OCI-LY7 (cell line): ENCODE results near the gene PPIL6. TPM values are rescaled to one million over a fixed set of nuclear protein-coding genes. Genes with fewer than 3 reads are reported as not detected.

Source experiments
- BruUV-seq: library from RNA; stranded (reverse); fragments of 400-500 nt; replicated peaks from 2 replicates; lab custom pipeline; 2021; lab: Mats Ljungman, UMichigan
- CTCF ChIA-PET: fragments of 300-600 bp; sonication (Branson Sonifier 250); formaldehyde crosslinking; loops from one replicate; lab custom pipeline; 2022; ENCODE audit warnings: antibody characterized with exemption; ENCODE audit not compliant: unreplicated experiment; lab: Charles Lee
- POLR2A ChIA-PET: fragments of 300-600 bp; sonication (Branson Sonifier 250); formaldehyde crosslinking; loops from one replicate; lab custom pipeline; 2022; ENCODE audit warnings: antibody characterized with exemption; lab: Charles Lee
- DNase-seq: peaks from one replicate; pipeline ENCODE4 v3.0.0-alpha.2; 2015; ENCODE audit warnings: low spot score
- H2AFZ ChIP-seq: fragments of 200-600 bp; sonication (generic), shearing (Covaris generic); 2 replicates; pipeline ENCODE4 v1.6.1; 2014; ENCODE audit warnings: mild to moderate bottlenecking, antibody characterized with exemption, low read length, moderate library complexity
- H3K27ac ChIP-seq: fragments of 200-600 bp; sonication (generic); 2 replicates; pipeline ENCODE4 v1.5.1; 2014; ENCODE audit warnings: mixed run types, low read depth, mild to moderate bottlenecking, moderate library complexity, low read length, inconsistent platforms; ENCODE audit not compliant: poor library complexity, severe bottlenecking
- H3K36me3 ChIP-seq: fragments of 200-600 bp; sonication (generic); 2 replicates; pipeline ENCODE4 v1.6.1; 2014; ENCODE audit warnings: mild to moderate bottlenecking, antibody characterized with exemption, low read length, moderate library complexity, mixed read lengths; ENCODE audit not compliant: insufficient read depth
- H3K4me1 ChIP-seq: fragments of 200-600 bp; sonication (generic); 2 replicates; pipeline ENCODE4 v1.5.1; 2014; ENCODE audit warnings: mild to moderate bottlenecking, low read length; ENCODE audit not compliant: insufficient read depth, poor library complexity, severe bottlenecking
- H3K4me2 ChIP-seq: fragments of 200-600 bp; sonication (generic); 2 replicates; pipeline ENCODE4 v1.6.1; 2014; ENCODE audit warnings: mild to moderate bottlenecking, low read length
- H3K4me3 ChIP-seq: fragments of 200-600 bp; sonication (generic); 2 replicates; pipeline ENCODE4 v1.5.1; 2014; ENCODE audit warnings: mild to moderate bottlenecking, low read depth, low read length; ENCODE audit not compliant: poor library complexity, severe bottlenecking
- H3K79me2 ChIP-seq: fragments of 200-600 bp; sonication (generic); 2 replicates; pipeline ENCODE4 v1.6.1; 2016; ENCODE audit warnings: low read depth, mild to moderate bottlenecking, low read length, moderate library complexity, mixed read lengths; ENCODE audit not compliant: insufficient read depth
- H3K9me2 ChIP-seq: fragments of 200-600 bp; sonication (generic); 2 replicates; pipeline ENCODE4 v1.6.1; 2016; ENCODE audit warnings: mild to moderate bottlenecking, low read length, mixed read lengths; ENCODE audit not compliant: insufficient read depth
- H3K9me3 ChIP-seq: fragments of 200-600 bp; sonication (generic); 2 replicates; pipeline ENCODE4 v1.6.1; 2014; ENCODE audit warnings: mild to moderate bottlenecking, mixed run types, low read length, mixed read lengths
- H4K20me1 ChIP-seq: fragments of 200-600 bp; sonication (generic); 2 replicates; pipeline ENCODE4 v1.6.1; 2014; ENCODE audit warnings: mild to moderate bottlenecking, antibody characterized with exemption, low read length, moderate library complexity, mixed read lengths; ENCODE audit not compliant: insufficient read depth
- CTCF ChIP-seq: fragments of 200-600 bp; sonication (generic); conservative IDR thresholded peaks from 2 replicates; pipeline ENCODE4 v1.5.1; 2014; ENCODE audit warnings: mild to moderate bottlenecking, antibody characterized with exemption, low read length, moderate library complexity, mixed read lengths
- EZH2phosphoT487 ChIP-seq: fragments of 200-600 bp; sonication (generic); IDR thresholded peaks from 2 replicates; pipeline ENCODE4 v1.6.1; 2018; ENCODE audit warnings: low read depth, borderline replicate concordance, mild to moderate bottlenecking, mixed run types, antibody characterized with exemption, low read length, moderate library complexity, mixed read lengths
- intact Hi-C: fragments of 100-400 bp; cut with micrococcal nuclease; formaldehyde crosslinking; loops from one replicate; pipeline ENCODE4 v1.10.0; 2022; ENCODE audit not compliant: unreplicated experiment
- total RNA-seq, 2 experiments: library from RNA; depleted of rRNA in 1 of 2; stranded (reverse); fragments of >200 nt in 1 of 2; shearing (Covaris generic) in 1 of 2; gene quantifications; 2 replicates each; pipeline ENCODE4 v1.2.3, GENCODE V29; 2014 to 2022

Gene PPIL6
- total RNA-seq, 2 experiments from 2014 or later = 1.6 to 1.7 TPM

- peak overlapping the region; percentile 21 for H3K4me3 ChIP-seq
- ChIA-PET CTCF (no interaction called here), POLR2A (interaction anchor here (1.2 to 2.0 kb wide), 3 partner anchors 10 to 20 kb away, joined by 5 to 11 read pairs (median 6); no protein-coding TSS in a partner anchor)
- BruUV-seq = no TSS peak
- no peaks in the 10 kb centered on the region for H3K9me2 ChIP-seq
- H2AFZ ChIP-seq = no peak overlapping the region
- H3K4me1 ChIP-seq = peaks cover 59% of the 10 kb centered on the region
- peak; percentile 60 for DNase-seq
- H3K9me3 ChIP-seq = no peaks in the 10 kb centered on the region
- H4K20me1 ChIP-seq = no peaks in the 10 kb centered on the region
- peaks cover 49% of the 10 kb centered on the region for H3K79me2 ChIP-seq
- H3K4me2 ChIP-seq = peak overlapping the region; percentile 63
- H3K36me3 ChIP-seq = peaks cover 47% of the 10 kb centered on the region
- TF ChIP-seq EZH2phosphoT487 (no peak), CTCF (no peak)
- intact Hi-C loops = loop anchor here (5.0 to 10.0 kb wide), 2 partner anchors 233 to 364 kb away; partner anchors contain the start of genes AK9, CEP57L1, FIG4 and SESN1
- peak overlapping the region; percentile 73 for H3K27ac ChIP-seq
Observed at GRCh38 chr6:109458774-109459531, 18.5 kb upstream of the PPIL6 start.

GRCh38 chr6:109457562-109457996 is 17.2 kb upstream of the PPIL6 start:
- TF ChIP-seq CTCF (no peak), EZH2phosphoT487 (no peak)
- Histone ChIP-seq H4K20me1 (no peaks in the 10 kb centered on the region), H3K4me1 (peaks cover 67% of the 10 kb centered on the region), H3K9me3 (no peaks in the 10 kb centered on the region), H3K79me2 (peaks cover 45% of the 10 kb centered on the region; the same call in 1 of the 2 replicates), H3K36me3 (peaks cover 43% of the 10 kb centered on the region), H2AFZ (no peak overlapping the region), H3K4me2 (peak overlapping the region; percentile 79), H3K27ac (peak overlapping the region; percentile 99), H3K9me2 (no peaks in the 10 kb centered on the region), H3K4me3 (peak overlapping the region; percentile 82)
- POLR2A ChIA-PET = interaction anchor here (0.7 to 6.4 kb wide), 3 partner anchors 16 to 271 kb away, joined by 3 to 64 read pairs (median 5); partner anchors contain the start of genes PPIL6 and SMPD2
- BruUV-seq = no TSS peak
- DNase-seq = no peak
- intact Hi-C loops = loop anchor here (5.0 to 10.0 kb wide), 2 partner anchors 235 to 363 kb away; partner anchors contain the start of genes AK9, CEP57L1, FIG4 and SESN1
- CTCF ChIA-PET = no interaction called here
